ENCODE data around the gene ZMIZ1.

ZMIZ1 gene

GRCh38 chr10:79137300-79137756, 68.6 kb downstream of the ZMIZ1 start:
- DNase-seq (ENCODE audit: low read depth), result no peak

DNA sequence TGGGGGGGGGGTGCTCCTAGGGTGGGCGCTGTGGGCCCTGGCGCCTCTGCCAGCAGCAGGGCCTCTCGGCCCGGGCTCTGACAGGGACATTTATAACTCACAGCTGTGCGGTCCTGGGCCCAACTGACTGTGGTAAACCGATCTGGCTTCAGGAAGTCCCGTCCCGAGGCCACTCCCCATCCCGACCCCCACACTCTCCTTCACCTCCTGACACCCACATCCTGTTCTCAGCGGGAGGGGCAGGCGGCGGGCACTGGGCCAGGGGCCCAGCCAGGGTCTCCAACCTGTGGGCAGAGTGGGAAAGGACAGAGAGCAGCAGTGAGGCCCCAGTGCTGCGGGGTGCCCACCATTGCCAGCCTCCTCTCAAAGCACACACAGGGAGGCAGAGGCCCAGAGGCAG, 69.1 kb downstream of the ZMIZ1 start:
- no peak for DNase-seq (ENCODE audit: low read depth)

DNA sequence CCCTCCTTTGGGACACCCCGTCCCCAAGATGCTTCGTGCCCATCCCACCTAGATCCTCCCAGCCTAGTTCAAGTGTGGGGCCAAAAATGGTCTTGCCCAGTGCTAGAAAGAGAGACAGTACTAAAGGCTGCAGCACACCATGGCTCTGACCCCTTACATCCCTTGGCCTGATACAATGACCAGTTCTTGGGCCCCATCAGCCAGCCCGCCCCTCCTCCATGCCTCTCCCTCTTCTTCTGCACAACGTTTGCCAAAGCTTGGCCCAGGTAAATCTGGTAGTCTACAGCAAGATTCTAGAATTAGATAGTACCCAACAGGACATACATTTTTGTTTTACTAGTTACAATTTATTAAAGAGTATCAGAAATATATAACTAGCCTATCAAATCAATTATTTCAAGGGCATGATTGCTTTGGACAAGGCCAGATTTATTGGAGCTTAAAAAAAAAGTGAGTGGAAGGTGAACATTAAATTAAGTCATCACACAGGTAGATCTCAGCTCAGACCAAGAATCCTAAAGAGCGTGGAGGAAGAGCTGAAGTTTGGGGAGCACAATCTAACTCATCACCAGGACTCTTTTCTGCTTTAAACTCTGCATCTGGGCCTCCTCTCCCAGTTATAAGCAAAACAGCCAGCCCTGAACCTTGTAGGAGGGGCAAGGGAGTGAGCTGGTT, 69.8 kb downstream of the ZMIZ1 start:
- DNase-seq (ENCODE audit: low read depth), result no peak

DNA sequence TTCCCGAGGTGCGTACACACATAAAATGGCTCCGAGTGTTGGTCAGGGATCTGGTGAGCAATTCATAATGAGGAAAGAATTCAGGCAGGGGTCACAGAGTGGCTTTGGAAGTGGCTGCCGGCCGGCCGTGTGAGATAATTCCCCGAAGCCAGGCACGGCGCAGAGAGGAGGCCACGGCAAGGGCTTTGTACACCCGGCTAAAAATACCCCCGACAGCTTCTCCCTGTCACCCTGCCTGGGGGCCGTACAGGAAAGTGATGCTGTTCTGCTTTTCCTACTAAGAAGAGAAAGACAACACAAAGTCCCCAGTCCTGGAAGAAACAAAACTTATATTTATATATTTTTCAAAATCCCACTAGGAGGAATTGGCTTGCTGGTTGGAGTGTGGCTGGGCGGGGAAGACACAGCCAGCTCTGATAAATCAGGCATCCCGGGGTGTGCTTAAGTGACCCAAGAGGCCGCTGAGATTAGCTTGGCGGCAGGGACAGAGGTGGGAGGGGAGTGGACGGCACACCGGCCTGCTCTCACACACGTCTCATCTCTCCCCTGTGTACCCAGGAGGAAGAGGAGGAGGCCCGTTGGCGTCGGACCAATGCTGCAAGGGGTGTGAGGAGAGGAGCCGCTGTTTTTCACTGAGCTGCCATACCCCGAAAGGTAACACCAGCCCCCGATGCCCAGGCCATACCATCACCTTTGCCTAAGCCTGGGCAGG, 70.5 kb downstream of the ZMIZ1 start:
- no peak for DNase-seq (ENCODE audit: low read depth)

DNA sequence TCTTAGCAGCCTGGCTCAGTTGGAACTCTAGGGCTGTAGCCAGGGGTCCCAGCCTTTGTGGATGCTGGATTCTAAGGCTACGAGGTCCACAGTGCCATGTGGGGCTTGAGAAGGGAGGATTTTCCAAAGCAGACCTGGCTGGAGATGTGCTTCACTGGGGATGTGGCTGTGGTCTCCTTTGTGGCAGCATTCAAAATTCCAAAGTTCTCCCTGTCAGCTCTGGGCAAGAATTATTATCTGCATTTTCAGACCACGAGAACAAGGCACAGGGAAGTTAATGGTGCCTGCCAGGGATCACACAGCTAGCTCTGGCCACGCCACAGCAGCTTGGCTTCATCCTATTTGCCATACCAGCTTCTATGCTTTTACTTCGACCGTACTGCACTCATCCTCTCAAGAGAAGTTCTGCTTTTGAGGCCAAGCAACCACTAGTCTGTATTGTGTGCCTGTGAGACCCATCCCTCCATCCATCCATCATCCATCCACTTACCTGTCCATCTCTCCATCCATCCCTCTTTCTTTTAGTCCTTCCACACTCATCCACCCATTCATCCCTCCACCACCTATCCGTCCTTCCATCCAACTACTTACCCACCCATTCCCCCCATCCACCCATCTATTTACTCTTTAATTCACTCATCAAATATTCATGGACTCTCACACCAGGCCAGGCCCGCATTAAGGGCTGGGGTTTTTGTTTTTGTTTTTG, 71.5 kb downstream of the ZMIZ1 start:
- no peak for DNase-seq (ENCODE audit: low read depth)

DNA sequence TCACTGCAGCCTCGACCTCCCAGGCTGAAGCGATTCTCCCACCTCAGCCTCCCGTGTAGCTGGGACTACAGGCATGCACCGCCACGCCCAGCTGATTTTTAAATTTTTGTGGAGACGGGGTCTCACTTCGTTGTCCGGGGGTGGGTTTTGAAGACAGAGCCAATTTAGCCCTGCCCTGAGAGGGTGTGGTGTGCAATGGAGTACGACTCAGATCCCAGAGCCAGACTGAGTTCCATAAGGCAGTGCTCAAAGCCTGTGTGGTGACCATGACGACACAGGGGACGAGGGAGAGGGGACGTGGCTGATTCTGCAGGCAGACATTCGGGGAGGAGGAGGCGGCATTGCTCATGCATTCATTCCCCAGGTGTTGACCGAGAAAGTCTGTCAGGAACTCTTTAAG, 72.1 kb downstream of the ZMIZ1 start:
- DNase-seq (ENCODE audit: low read depth), result no peak

GRCh38 chr10:79142064-79142491, 73.3 kb downstream of the ZMIZ1 start:
- DNase-seq (ENCODE audit: low read depth), result no peak

DNA sequence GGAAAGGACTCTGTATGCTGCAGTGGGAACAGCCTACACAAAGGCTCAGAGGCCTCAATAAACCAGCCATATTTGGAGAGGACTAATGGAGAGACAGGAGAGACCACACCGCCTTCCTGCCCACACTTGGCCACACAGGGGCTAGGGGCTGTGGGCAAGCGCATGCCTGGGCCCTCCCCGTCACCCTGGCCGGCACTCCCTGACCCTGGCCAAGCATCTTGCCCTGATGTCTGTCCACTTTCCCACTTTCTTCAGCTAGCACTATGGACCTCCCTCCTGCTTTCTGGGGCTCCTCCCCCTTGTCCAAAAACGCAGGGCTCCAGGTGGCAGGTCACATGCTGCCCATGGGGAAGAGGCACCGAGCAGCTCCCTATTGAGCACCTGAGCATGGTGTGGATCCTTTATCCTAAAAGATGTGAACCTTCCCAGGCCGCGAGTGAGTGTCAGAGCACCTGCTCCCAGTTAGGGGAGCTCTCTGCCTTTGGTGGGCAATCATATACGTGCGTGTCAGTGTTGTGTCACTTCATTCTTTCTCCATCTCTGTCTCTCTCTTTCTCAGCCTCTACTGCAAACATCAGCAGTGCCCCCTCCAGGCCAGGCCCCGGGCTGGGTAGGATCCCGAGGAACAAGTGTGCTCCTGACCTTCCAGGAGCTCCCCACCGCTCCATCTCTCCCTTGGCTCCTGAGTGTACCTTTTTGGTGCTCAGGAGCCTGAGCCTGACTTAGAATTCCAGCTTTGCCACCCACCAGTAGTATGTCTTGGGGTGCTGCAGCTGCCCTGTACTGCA, 74.0 kb downstream of the ZMIZ1 start:
- DNase-seq (ENCODE audit: low read depth), result no peak

DNA sequence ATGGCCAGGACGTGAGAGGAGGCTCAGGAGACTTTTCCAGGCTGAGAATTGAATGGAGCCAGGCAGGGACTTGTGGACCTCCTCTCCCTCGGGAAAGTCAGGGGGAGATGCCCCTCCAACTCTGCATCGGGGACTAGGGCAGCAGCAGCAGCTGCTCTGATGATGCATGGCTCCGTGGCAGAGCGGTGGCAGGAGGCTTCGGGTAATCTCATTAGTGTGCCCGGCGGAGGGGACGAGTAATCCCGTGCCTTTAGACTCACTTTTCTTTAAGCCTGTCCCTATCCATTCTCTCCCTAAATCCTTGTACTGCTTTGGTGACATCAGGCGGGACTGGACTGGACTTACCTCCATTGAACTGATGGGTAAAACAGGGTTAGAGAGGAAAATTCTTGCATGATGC, 75.1 kb downstream of the ZMIZ1 start:
- DNase-seq (ENCODE audit: low read depth), result no peak

DNA sequence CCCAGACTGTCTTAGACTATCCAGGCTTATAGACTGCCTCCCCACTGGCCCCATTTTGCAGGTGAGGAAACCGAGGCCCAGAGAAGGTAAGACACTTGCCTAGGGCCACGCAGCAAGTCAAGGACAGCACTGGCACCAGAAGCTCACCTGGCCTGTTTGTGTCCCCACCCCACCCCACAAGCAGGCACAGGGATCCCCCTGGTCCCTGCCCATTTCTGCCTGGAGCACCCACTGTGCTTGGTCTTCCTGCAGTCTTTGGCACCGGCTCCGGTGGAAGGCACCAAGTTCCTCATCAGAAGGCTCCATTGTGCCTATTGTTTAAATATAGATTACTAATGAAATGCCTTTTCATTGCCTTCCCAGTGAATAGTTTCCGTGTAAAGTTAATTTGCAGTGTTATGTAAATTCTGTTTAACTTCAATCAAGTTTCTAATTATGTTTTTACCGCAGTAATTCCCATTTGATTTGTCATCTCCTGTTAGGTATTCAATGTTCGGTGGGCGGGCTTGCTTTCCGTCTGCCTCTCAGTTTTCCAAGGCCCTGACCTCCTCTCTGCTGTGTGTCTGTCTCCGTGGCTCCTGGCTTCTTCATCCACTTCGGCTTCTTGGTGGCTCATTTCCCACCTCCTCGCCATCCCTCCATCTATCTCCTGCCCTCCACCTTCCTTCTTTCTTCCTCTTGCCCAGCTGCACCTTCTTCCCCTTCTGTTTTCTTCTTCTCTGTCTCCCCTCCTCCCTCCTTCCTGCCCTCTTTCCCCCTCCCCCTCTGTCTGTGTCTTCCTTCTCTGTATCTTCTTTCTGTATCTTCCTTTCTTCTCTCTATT, 75.8 kb downstream of the ZMIZ1 start:
- no peak for DNase-seq (ENCODE audit: low read depth)

DNA sequence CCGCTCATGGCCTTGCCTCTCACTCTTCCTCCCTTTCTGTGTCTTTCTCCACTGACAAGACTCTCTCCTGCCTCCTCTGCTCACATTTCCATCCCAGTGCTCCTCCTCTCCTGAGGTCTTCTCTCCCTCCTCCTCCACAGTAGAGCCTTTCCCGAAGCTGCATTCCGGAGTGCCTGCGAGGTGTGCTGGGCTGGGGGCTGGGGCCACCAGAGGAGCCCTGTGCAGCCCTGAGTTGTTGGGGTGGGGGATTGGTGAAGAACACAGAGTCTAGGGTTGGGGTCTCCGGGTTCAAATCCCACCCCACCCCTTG, 76.4 kb downstream of the ZMIZ1 start:
- DNase-seq (ENCODE audit: low read depth), result no peak

- DNase-seq (ENCODE audit: low read depth), result no peak
Observed at GRCh38 chr10:79145517-79146470, 77.0 kb downstream of the ZMIZ1 start.

GRCh38 chr10:79146611-79147130, 77.9 kb downstream of the ZMIZ1 start:
- no peak for DNase-seq (ENCODE audit: low read depth)

DNA sequence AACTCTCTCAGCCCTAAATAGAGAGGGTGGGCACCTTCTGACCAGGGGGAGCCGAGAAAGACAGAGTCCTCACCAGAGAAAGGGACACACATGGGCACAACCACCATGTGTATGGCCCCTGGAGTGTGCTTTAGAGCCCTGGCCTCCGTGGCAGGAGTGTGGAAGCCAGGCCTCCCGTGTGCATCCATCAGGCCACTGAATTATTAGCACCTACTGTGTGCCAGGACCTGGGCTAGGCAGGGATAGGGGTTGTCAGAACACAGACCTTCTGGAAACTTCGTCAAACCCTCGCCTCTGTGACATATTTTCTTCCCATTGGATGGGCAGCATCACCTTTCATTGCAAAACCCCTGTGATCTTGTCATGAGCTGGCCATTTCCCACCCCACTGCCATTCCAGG, 78.5 kb downstream of the ZMIZ1 start:
- no peak for DNase-seq (ENCODE audit: low read depth)

GRCh38 chr10:79147796-79148451, 79.2 kb downstream of the ZMIZ1 start:
- no peak for DNase-seq (ENCODE audit: low read depth)

GRCh38 chr10:79148452-79149344, 79.9 kb downstream of the ZMIZ1 start:
- no peak for DNase-seq (ENCODE audit: low read depth)

- no peak for DNase-seq (ENCODE audit: low read depth)
Observed at GRCh38 chr10:79149345-79149661, 80.5 kb downstream of the ZMIZ1 start.

GRCh38 chr10:79149662-79150443, 81.1 kb downstream of the ZMIZ1 start:
- peak; percentile 16 for DNase-seq (ENCODE audit: low read depth)
